ENCODE data around the gene CCDC187. TPM values are rescaled to one million over a fixed set of nuclear protein-coding genes. Genes with fewer than 3 reads are reported as not detected.

CCDC187 gene
- total RNA-seq, 6 donors from 2014 or later = 0.17 to 22.3 (median 10.0) TPM

DNA sequence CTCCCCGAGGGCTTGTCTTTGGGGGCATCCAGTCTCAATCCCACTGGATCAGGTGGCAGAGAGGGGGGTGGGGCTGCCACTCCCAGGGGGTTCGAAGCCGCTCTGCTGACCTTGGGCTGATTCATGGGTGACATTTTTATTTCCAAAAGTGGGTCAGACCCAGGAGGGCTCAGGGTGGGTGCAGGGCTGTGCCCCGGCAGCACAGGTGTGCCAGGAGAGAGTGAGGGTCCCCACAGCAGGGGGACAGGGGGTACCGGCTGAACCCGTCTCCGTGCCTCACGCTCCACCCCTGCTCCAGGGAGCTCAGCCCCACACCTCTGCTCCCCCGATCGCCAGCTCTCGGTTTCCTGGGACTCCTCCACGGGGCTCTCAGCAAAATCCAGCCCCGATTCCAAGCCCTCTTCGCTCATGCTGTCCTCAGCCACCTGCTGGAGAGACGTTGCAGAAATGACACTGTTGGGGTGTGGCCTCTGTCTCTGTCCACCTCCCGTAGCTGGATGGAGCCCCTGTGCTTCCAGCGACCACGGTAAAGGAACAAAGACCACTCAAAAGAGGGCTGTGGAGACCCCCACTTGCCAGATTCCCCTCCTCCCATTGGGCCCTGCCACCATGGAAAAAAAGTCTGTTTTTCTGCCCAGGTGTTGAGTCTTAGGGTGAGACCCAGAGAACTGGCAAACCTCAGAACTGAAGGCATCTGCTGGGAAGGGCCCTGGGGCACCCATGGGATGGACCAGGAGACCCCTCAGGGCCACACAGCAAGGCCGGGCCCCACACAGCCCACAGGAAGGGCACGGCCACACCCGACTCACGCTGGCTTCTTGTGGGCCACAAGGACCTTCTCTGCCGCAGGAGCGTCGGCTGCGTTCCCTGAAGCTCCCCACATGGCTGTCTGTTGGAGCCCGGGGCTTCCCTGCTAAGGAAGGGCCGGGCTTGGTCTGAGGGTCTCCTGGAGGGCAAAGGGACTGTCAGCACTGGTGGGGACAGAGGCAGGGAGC is 47.7 kb downstream of the CCDC187 start:
- Histone ChIP-seq H3K27me3 (no peaks in the 10 kb centered on the region), H3K36me3 (no peaks in the 10 kb centered on the region), H3K9me3 (no peaks in the 10 kb centered on the region), H3K27ac (no peak overlapping the region), H3K4me3 (no peak overlapping the region), H3K4me1 (no peaks in the 10 kb centered on the region)
- TF ChIP-seq EP300 (IDR thresholded peaks at IDR 0.05) (no peak), POLR2AphosphoS5 (IDR thresholded peaks at IDR 0.05) (no peak), CTCF (IDR thresholded peaks at IDR 0.05) (no peak), POLR2A (IDR thresholded peaks at IDR 0.05) (no peak)
- DNase-seq (peak in 1 of 2 donors; percentile 64), ATAC-seq (ENCODE audit: low FRiP score in 2 of 2) (no peak)
- 60 to 67% methylated on average over 20 to 25 of the region's 28 CpGs for WGBS, 2 donors

DNA sequence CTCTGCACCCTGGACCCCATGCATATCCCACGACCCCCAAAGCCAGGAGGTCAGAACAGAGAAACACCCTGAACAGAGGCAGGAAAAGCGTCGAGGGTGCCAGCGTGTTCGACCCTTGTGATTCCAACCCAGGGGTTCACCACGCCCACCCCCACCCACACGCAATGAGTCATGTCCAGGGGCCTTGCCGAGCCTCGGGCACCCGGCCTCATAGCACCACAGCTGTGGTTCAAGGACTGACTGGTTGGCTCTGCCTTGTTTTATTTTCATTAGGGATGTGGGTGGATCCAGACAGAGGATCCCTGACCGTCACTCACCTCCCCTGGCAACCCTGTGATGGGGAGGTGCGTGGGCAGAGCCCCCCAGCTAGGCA is 48.7 kb downstream of the CCDC187 start:
- DNase-seq (peak in 1 of 2 donors; percentile 42), ATAC-seq (ENCODE audit: low FRiP score in 2 of 2) (peak in 1 of 2 donors; percentile 50)
- Histone ChIP-seq H3K4me3 (no peak overlapping the region), H3K27me3 (no peaks in the 10 kb centered on the region), H3K9me3 (no peaks in the 10 kb centered on the region), H3K27ac (no peak overlapping the region), H3K36me3 (no peaks in the 10 kb centered on the region), H3K4me1 (no peaks in the 10 kb centered on the region)
- WGBS, 2 donors = 50 to 72% methylated on average over 1 to 12 of the region's 12 CpGs
- TF ChIP-seq EP300 (IDR thresholded peaks at IDR 0.05) = no peak
- no peak for TF ChIP-seq POLR2AphosphoS5 (IDR thresholded peaks at IDR 0.05)
- no peak for TF ChIP-seq POLR2A (IDR thresholded peaks at IDR 0.05)
- no peak for TF ChIP-seq CTCF (IDR thresholded peaks at IDR 0.05)

GRCh38 chr9:136254381-136255165 is 49.3 kb downstream of the CCDC187 start:
- WGBS, 2 donors = 76 to 80% methylated on average over 5 to 13 of the region's 25 CpGs
- Histone ChIP-seq H3K27me3 (no peaks in the 10 kb centered on the region), H3K4me1 (no peaks in the 10 kb centered on the region), H3K9me3 (no peaks in the 10 kb centered on the region), H3K4me3 (no peak overlapping the region), H3K27ac (no peak overlapping the region), H3K36me3 (no peaks in the 10 kb centered on the region)
- ATAC-seq (ENCODE audit: low FRiP score in 2 of 2) = peak in 1 of 2 donors; percentile 11
- peak in 1 of 2 donors; percentile 73 for DNase-seq
- TF ChIP-seq POLR2A (IDR thresholded peaks at IDR 0.05) (no peak), CTCF (IDR thresholded peaks at IDR 0.05) (no peak), EP300 (IDR thresholded peaks at IDR 0.05) (no peak), POLR2AphosphoS5 (IDR thresholded peaks at IDR 0.05) (no peak)

GRCh38 chr9:136253246-136254130 is 50.4 kb downstream of the CCDC187 start:
- Histone ChIP-seq H3K9me3 (no peaks in the 10 kb centered on the region), H3K36me3 (no peaks in the 10 kb centered on the region), H3K27ac (no peak overlapping the region), H3K4me3 (no peak overlapping the region), H3K4me1 (no peaks in the 10 kb centered on the region), H3K27me3 (no peaks in the 10 kb centered on the region)
- peak in 1 of 2 donors; percentile 67 for DNase-seq
- 70 to 80% methylated on average over 17 to 27 of the region's 32 CpGs for WGBS, 2 donors
- TF ChIP-seq EP300 (IDR thresholded peaks at IDR 0.05) = no peak
- TF ChIP-seq POLR2A (IDR thresholded peaks at IDR 0.05) = no peak
- no peak for TF ChIP-seq CTCF (IDR thresholded peaks at IDR 0.05)
- no peak for TF ChIP-seq POLR2AphosphoS5 (IDR thresholded peaks at IDR 0.05)
- no peak for ATAC-seq (ENCODE audit: low FRiP score in 2 of 2)

All from upper lobe of left lung (tissue), 6 donors.